ENCODE data around the gene AGO3. TPM values are rescaled to one million over a fixed set of nuclear protein-coding genes. Genes with fewer than 3 reads are reported as not detected.

The AGO3 gene
- total and polyA plus RNA-seq, 2 of the 13 experiments (the other 11 are each of a cell fraction or from before 2014, with no cell fraction given) = 21.2 to 27.1 TPM

DNA sequence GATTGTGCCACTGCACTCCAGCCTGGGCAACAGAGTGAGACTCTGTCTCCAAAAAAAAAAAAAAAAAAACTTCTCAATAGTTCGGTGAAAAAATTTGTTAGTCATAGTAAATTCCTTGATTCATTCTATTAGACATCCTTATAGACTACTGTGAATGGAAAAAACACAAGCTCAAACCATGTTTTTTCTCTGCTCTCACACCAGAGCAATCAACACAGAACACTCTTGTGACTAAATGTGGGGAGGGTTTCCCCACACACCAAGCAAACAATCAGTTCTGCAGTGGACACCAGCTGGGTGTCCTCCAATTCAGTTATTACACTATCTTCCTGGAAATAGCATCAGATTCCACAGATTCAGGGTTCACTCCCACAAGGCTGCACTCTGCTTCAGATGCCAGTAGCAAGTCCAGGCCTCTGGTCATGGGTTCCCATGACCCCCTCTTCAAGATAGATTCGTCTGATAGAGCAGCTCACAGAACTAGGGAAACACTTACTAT, 83.9 kb downstream of the AGO3 start:
- intact Hi-C loops (cut with micrococcal nuclease; ENCODE audit: unreplicated experiment) = no loop called here
- FAIRE-seq = no peak

More for the DNA sequence above, 83.9 kb downstream of the AGO3 start:
- Histone ChIP-seq H3K9ac (ENCODE audit: insufficient read depth, low read depth, low read length) (no peak overlapping the region), H3K79me2 (ENCODE audit: insufficient read depth, low read length) (no peaks in the 10 kb centered on the region), H3K4me2 (ENCODE audit: low read depth, low read length) (no peak overlapping the region), H3K27ac (ENCODE audit: extremely low read length, insufficient read depth, low read length) (no peak overlapping the region), H3K27me3 (ENCODE audit: control insufficient read depth in 1 of 2, insufficient read depth in 2 of 2, low read length in 2 of 2) (no peaks in the 10 kb centered on the region), H3K9me3 (ENCODE audit: low read length) (no peaks in the 10 kb centered on the region), H2AFZ (ENCODE audit: low read length) (no peak overlapping the region), H3K4me1 (ENCODE audit: insufficient read depth, low read length) (no peaks in the 10 kb centered on the region), H3K4me3 (replicated peaks in 1 of 3; ENCODE audit: insufficient read depth in 1 of 3, low read depth in 2 of 3, low read length in 3 of 3) (no peak overlapping the region), H3K36me3 (replicated peaks in 1 of 2; ENCODE audit: control insufficient read depth in 1 of 2, insufficient read depth in 2 of 2, low read length in 2 of 2) (peaks cover 5 to 32% of the 10 kb centered on the region in 2 experiments), H4K20me1 (ENCODE audit: insufficient read depth, low read length) (no peaks in the 10 kb centered on the region)
- ChIA-PET CTCF (ENCODE audit: low intra/inter-chr PET ratio, low total read pairs) (no interaction called here), POLR2A (no interaction called here)
- ATAC-seq (no peak), DNase-seq (ENCODE audit: low spot score) (no peak)
- BruUV-seq (replicated peaks) = no TSS peak
- 98% methylated on average over 2 of the region's 2 CpGs for WGBS (ENCODE audit: low lambda C conversion rate)
- TF ChIP-seq, protein P1, sequence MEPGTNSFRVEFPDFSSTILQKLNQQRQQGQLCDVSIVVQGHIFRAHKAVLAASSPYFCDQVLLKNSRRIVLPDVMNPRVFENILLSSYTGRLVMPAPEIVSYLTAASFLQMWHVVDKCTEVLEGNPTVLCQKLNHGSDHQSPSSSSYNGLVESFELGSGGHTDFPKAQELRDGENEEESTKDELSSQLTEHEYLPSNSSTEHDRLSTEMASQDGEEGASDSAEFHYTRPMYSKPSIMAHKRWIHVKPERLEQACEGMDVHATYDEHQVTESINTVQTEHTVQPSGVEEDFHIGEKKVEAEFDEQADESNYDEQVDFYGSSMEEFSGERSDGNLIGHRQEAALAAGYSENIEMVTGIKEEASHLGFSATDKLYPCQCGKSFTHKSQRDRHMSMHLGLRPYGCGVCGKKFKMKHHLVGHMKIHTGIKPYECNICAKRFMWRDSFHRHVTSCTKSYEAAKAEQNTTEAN (CRISPR knock-in tag; conservative IDR thresholded peaks at IDR 0.05) = no peak
- TF ChIP-seq ZNF10 (CRISPR knock-in tag; IDR thresholded peaks at IDR 0.05; ENCODE audit: borderline replicate concordance, low read depth) (no peak), SNAI1 (CRISPR knock-in tag; IDR thresholded peaks at IDR 0.05; ENCODE audit: borderline replicate concordance) (no peak), FOXM1 (CRISPR knock-in tag; IDR thresholded peaks at IDR 0.05) (no peak), AHR (CRISPR knock-in tag; IDR thresholded peaks at IDR 0.05) (no peak), ZNF558 (CRISPR knock-in tag; IDR thresholded peaks at IDR 0.05; ENCODE audit: borderline replicate concordance) (no peak), GTF2F1 (IDR thresholded peaks at IDR 0.05; ENCODE audit: low read length) (no peak), RBAK (CRISPR knock-in tag; IDR thresholded peaks at IDR 0.05) (no peak), ZNF720 (CRISPR knock-in tag; IDR thresholded peaks at IDR 0.05) (no peak), MIER2 (CRISPR knock-in tag; IDR thresholded peaks at IDR 0.05) (no peak), SCMH1 (CRISPR knock-in tag; IDR thresholded peaks at IDR 0.05; ENCODE audit: borderline replicate concordance) (no peak), ZNF841 (CRISPR knock-in tag; IDR thresholded peaks at IDR 0.05; ENCODE audit: borderline replicate concordance) (no peak)
- TF ChIP-seq, protein P2, sequence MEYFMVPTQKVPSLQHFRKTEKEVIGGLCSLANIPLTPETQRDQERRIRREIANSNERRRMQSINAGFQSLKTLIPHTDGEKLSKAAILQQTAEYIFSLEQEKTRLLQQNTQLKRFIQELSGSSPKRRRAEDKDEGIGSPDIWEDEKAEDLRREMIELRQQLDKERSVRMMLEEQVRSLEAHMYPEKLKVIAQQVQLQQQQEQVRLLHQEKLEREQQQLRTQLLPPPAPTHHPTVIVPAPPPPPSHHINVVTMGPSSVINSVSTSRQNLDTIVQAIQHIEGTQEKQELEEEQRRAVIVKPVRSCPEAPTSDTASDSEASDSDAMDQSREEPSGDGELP (IDR thresholded peaks at IDR 0.05; ENCODE audit: borderline replicate concordance, low read depth) = no peak
- TF ChIP-seq, protein P3, sequence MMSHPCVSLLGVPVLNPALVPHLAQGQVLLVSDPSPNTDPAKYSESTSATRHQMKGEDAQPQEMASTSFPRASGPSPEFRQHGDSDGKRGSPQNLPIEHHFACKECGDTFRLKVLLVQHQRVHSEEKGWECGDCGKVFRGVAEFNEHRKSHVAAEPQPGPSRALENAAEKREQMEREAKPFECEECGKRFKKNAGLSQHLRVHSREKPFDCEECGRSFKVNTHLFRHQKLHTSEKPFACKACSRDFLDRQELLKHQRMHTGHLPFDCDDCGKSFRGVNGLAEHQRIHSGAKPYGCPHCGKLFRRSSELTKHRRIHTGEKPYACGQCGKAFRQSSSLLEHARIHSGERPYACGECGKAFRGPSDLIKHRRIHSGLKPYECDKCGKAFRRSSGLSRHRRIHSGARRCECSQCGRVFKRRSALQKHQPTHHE (CRISPR knock-in tag; IDR thresholded peaks at IDR 0.05; ENCODE audit: borderline replicate concordance) = no peak
- TF ChIP-seq, protein P4, sequence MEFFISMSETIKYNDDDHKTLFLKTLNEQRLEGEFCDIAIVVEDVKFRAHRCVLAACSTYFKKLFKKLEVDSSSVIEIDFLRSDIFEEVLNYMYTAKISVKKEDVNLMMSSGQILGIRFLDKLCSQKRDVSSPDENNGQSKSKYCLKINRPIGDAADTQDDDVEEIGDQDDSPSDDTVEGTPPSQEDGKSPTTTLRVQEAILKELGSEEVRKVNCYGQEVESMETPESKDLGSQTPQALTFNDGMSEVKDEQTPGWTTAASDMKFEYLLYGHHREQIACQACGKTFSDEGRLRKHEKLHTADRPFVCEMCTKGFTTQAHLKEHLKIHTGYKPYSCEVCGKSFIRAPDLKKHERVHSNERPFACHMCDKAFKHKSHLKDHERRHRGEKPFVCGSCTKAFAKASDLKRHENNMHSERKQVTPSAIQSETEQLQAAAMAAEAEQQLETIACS (CRISPR knock-in tag; IDR thresholded peaks at IDR 0.05) = no peak
- TF ChIP-seq, protein P5, sequence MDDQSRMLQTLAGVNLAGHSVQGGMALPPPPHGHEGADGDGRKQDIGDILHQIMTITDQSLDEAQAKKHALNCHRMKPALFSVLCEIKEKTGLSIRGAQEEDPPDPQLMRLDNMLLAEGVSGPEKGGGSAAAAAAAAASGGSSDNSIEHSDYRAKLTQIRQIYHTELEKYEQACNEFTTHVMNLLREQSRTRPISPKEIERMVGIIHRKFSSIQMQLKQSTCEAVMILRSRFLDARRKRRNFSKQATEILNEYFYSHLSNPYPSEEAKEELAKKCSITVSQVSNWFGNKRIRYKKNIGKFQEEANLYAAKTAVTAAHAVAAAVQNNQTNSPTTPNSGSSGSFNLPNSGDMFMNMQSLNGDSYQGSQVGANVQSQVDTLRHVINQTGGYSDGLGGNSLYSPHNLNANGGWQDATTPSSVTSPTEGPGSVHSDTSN (CRISPR knock-in tag; IDR thresholded peaks at IDR 0.05; ENCODE audit: borderline replicate concordance) = no peak
- in situ Hi-C loops (cut with HindIII; ENCODE audit: extremely low pct_ligation_motif_present, low pct_unique_long_range_greater_than_20kb) = no loop called here
